Subcutaneous adipose tissue (tissue), 4 donors: ENCODE data around the gene SLCO4A1. TPM values are rescaled to one million over a fixed set of nuclear protein-coding genes. Genes with fewer than 3 reads are reported as not detected.

Experiments used
- total RNA-seq, 4 donors: library from RNA; depleted of rRNA; stranded (reverse); fragments of >200 nt; gene quantifications; one replicate each; pipeline ENCODE4 v1.1.0, GENCODE V29; 2016
- TF ChIP-seq, protein P1 (sequence below): fragments of 450-650 bp; IDR thresholded peaks from one replicate; pipeline ENCODE4 v1.5.1; 2016; ENCODE audit warnings: low read depth, mild to moderate bottlenecking, control low read depth, antibody characterized with exemption, moderate library complexity

Gene SLCO4A1
- total RNA-seq, 4 donors from 2014 or later: 9.0 to 38.5 (median 28.3) TPM

DNA sequence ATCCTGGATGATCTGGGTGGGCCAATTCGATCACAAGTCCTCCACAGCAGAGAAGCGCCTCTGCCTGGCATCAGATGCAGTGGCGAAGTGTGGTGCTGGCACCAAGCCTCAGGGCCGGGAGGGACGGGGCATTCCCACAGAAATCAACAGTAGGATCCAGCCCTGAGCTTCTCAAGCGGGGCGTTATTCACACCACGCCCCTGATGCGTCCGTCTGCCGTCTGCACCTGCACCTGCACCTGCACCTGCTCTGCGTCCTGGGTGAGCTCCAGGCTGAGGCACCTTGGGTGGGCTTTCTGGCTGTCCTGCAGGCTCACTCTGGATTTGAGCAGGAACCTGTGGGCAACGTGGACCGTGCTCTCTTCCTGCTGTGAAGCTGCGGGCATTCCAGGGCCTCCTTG lies 52.6 kb downstream of the SLCO4A1 start:
- TF ChIP-seq, protein P1, sequence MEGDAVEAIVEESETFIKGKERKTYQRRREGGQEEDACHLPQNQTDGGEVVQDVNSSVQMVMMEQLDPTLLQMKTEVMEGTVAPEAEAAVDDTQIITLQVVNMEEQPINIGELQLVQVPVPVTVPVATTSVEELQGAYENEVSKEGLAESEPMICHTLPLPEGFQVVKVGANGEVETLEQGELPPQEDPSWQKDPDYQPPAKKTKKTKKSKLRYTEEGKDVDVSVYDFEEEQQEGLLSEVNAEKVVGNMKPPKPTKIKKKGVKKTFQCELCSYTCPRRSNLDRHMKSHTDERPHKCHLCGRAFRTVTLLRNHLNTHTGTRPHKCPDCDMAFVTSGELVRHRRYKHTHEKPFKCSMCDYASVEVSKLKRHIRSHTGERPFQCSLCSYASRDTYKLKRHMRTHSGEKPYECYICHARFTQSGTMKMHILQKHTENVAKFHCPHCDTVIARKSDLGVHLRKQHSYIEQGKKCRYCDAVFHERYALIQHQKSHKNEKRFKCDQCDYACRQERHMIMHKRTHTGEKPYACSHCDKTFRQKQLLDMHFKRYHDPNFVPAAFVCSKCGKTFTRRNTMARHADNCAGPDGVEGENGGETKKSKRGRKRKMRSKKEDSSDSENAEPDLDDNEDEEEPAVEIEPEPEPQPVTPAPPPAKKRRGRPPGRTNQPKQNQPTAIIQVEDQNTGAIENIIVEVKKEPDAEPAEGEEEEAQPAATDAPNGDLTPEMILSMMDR: no peak

GRCh38 chr20:62695448-62696414 lies 53.4 kb downstream of the SLCO4A1 start:
- TF ChIP-seq, protein P1: no peak

DNA sequence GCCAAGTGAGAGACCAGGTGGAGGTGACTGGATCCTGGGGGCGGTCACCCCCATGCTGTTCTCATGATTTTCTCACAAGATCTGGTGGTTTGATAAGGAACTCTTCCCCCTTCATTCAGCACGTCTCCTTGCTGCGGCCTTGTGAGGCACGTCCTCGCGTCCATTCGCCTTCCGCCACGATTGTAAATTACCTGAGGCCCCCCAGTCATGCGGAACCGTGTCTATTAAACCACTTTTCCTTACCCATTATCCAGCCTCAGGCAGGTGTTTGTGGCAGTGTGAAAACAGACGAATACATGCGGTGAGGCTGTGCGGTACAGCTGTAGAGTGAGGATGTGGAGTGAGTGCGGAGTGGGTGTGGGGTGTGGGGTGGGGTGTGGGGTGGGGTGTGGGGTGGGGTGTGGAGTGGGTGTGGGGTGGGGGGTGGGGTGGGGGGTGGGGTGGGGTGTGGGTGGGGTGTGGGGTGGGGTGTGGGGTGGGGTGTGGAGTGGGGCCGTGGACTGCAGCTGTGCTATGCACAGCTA lies 54.2 kb downstream of the SLCO4A1 start:
- TF ChIP-seq, protein P1: no peak

DNA sequence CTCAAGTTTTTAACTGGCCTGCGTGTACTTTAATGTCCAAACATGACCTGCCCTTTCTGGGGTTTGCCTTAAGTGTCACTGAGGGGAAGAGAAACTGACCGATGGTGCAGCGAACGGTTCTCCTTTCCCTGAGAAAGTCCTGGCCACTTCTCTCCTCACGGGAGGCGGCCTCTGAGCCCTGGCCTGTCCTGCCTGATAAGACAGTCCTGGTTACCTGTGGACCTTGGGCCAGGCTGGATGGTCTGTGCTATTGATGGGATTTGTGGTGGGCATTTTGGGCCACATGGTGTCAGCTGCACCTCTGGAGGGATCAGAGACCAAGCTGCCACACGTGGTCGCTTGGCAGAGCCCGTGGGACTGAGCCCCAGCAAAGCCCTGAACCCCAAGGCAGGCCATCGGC lies 54.7 kb downstream of the SLCO4A1 start:
- TF ChIP-seq, protein P1: no peak

GRCh38 chr20:62697468-62697912 lies 55.2 kb downstream of the SLCO4A1 start:
- TF ChIP-seq, protein P1: no peak

DNA sequence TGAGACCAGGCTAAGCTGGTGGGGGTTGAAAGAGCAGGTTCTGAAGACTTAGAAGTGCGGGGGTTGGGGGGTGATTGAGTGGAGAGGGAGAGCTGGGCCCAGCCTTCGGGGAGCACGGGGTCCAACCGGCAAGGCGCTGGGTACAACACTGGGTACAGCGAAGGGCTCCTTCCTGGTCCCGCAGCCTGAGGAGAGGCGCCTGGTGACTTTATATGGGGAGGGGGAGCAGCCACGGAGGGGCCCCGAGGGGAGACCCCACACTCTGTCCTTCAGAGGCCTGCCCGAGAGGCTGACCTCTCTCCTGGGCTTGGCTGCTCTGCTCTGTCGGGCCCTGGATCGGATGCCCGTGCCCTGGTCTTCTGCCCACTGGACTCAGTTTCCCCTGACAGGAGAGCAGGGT lies 55.9 kb downstream of the SLCO4A1 start:
- TF ChIP-seq, protein P1: no peak

DNA sequence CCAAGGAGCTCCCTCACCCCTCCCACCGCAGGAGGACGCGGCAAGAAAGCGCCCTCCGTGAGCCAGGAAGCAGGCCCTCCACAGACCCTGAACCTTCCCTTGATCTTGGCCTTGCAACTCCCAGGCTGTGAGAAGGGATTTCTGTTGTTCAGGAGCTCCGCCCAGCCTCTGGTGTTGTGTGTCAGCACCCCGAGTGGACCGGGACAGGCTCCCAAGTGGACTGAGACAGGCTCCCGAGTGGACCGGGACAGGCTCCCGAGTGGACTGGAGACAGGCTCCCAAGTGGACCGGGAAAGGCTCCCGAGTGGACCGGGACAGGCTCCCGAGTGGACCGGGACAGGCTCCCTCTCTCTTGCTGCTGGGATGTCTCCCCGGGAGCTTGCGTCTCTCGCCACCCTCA lies 57.0 kb downstream of the SLCO4A1 start:
- TF ChIP-seq, protein P1: no peak
